ENCODE results near the gene CNBP.
A peak's percentile ranks its signal among the peaks of the same experiment; 100 is the strongest.
"Not testable (repeated sequence)": the region's sequence is repeated elsewhere in the genome, so short reads cannot be mapped to it uniquely, and the experiment has no call there.

CNBP gene

DNA sequence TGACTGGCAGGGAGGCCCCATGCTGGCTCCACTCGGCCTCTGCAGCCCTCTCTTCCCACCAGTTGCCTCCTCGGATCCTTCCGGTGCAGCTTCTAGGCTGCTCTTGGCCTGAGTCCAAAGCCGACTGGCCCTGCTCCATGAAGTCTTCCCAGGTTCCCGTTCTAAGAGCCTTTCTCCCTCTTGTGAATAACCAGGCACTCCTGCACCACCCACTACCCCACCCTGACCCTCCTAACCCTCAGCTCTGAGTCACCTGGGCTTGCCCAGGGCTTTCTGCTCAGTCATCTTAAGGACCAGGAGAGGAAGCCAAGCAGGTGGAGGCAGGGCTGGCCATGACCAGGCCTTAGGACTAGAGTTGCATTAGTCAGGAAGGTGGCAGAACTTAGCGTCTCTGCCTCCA is 28.1 kb upstream of the CNBP start:
- Histone ChIP-seq H3K4me3 (ENCODE audit: low read length in 2 of 2) (peak overlapping the region in 1 of 2 donors; percentile 4), H3K27me3 (ENCODE audit: control insufficient read depth in 2 of 2, insufficient read depth in 2 of 2, low read length in 2 of 2) (no peaks in the 10 kb centered on the region), H3K36me3 (ENCODE audit: control insufficient read depth in 2 of 2, insufficient read depth in 2 of 2, low read length in 2 of 2) (no peaks in the 10 kb centered on the region), H3K4me1 (ENCODE audit: control insufficient read depth in 2 of 2, insufficient read depth in 2 of 2, low read length in 2 of 2) (peaks cover 10% of the 10 kb centered on the region in 2 donors), H3K27ac (ENCODE audit: low read depth in 2 of 2, low read length in 2 of 2) (peak overlapping the region; percentile 56 to 62), H3K9me3 (ENCODE audit: control insufficient read depth in 2 of 2, low read length in 2 of 2) (no peaks in the 10 kb centered on the region), H3K9ac (ENCODE audit: low read depth in 1 of 2, low read length in 2 of 2) (peak overlapping the region in 1 of 2 donors; percentile 6)

DNA sequence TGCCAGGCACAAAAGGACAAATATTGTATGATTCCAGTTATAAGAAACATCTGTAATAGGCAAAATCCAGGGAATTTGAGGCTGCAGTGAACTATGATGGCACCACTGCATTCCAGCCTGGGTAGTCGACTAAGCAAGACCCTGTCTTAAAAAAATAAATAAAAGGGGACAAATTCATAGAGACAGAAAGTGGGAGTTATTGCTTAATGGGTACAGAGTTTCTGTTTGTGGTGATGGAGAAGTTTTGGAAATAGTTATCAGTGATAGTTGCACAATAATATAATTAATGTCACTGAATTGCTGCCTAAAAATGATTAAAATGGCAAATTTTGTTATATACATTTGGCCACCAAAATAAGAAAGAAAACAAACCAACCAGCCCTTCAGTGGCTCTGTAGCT is 27.6 kb upstream of the CNBP start:
- Histone ChIP-seq H3K36me3 (ENCODE audit: control insufficient read depth in 2 of 2, insufficient read depth in 2 of 2, low read length in 2 of 2) (no peaks in the 10 kb centered on the region), H3K4me1 (ENCODE audit: control insufficient read depth in 2 of 2, insufficient read depth in 2 of 2, low read length in 2 of 2) (peaks cover 10% of the 10 kb centered on the region in 2 donors), H3K4me3 (ENCODE audit: low read length in 2 of 2) (peak overlapping the region in 1 of 2 donors; percentile 4), H3K9ac (ENCODE audit: low read depth in 1 of 2, low read length in 2 of 2) (peak overlapping the region in 1 of 2 donors; percentile 6), H3K27ac (ENCODE audit: low read depth in 2 of 2, low read length in 2 of 2) (peak overlapping the region; percentile 56 to 62), H3K9me3 (ENCODE audit: control insufficient read depth in 2 of 2, low read length in 2 of 2) (no peaks in the 10 kb centered on the region), H3K27me3 (ENCODE audit: control insufficient read depth in 2 of 2, insufficient read depth in 2 of 2, low read length in 2 of 2) (no peaks in the 10 kb centered on the region)

DNA sequence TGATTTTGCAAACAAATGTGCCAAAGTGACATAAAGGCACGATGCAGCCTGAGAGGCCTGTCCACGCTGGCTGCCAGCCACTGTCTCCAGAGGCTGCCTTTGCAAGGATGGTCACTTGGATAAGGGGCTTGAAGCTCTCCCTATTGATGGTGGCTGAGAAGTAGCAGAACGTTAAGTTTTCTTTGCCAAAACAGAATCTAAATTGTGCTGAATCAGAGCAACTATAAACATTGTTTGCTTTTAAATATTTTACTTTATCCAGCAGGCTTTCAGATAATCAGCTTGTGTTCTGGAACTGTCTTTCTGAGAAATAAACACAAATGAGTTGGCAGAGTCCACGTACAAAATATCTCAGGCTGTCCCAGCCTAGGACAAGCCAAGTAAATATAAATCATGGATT is 23.8 kb upstream of the CNBP start:
- Histone ChIP-seq H3K27me3 (ENCODE audit: control insufficient read depth in 2 of 2, insufficient read depth in 2 of 2, low read length in 2 of 2) (no peaks in the 10 kb centered on the region), H3K27ac (ENCODE audit: low read depth in 2 of 2, low read length in 2 of 2) (peak overlapping the region in 1 of 2 donors; percentile 24), H3K9ac (ENCODE audit: low read depth in 1 of 2, low read length in 2 of 2) (no peak overlapping the region)

DNA sequence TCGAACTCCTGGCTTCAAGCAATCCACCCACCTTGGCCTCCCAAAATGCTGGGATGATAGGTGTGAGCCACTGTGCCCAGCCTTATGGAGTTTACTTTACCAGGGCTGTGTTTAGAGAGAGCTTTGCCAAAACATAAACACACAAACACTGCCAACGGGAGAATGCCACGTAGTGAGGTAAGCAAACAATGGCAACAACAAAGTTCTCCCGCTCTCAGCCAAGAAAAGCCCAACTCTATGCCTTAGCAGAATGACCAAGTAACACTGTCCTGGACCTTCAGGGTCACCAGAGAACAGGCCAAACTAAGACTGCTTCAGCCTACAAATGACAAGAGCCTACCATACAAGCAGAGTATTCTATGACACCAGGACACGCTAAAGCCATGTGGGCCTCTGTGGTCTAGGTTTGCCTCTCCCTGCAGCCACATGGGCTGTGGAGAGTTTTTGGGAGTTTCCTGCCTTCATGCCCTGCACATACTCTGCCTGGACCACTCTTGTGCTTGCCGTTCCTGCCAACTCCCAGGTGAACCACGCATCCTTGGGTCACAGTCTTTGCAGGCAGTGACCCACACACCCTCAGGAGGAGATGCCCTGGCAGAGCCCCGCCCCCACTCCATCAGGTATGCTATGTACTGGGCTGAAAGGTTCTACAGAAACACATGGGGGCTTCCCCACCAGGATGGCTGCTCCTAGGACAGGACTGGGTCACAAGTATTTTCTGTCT is 21.6 kb upstream of the CNBP start:
- Histone ChIP-seq H3K9me3 (ENCODE audit: control insufficient read depth in 2 of 2, low read length in 2 of 2) (no peaks in the 10 kb centered on the region), H3K4me3 (ENCODE audit: low read length in 2 of 2) (no peak overlapping the region), H3K27ac (ENCODE audit: low read depth in 2 of 2, low read length in 2 of 2) (no peak overlapping the region), H3K27me3 (ENCODE audit: control insufficient read depth in 2 of 2, insufficient read depth in 2 of 2, low read length in 2 of 2) (no peaks in the 10 kb centered on the region), H3K4me1 (ENCODE audit: control insufficient read depth in 2 of 2, insufficient read depth in 2 of 2, low read length in 2 of 2) (peaks cover 0 to 5% of the 10 kb centered on the region in 2 donors), H3K36me3 (ENCODE audit: control insufficient read depth in 2 of 2, insufficient read depth in 2 of 2, low read length in 2 of 2) (no peaks in the 10 kb centered on the region), H3K9ac (ENCODE audit: low read depth in 1 of 2, low read length in 2 of 2) (no peak overlapping the region)

More for the DNA sequence above, 23.8 kb upstream of the CNBP start:
- H3K36me3 ChIP-seq (ENCODE audit: control insufficient read depth in 2 of 2, insufficient read depth in 2 of 2, low read length in 2 of 2) = no peaks in the 10 kb centered on the region
- H3K9me3 ChIP-seq (ENCODE audit: control insufficient read depth in 2 of 2, low read length in 2 of 2) = no peaks in the 10 kb centered on the region
- peaks cover 10% of the 10 kb centered on the region in 2 donors for H3K4me1 ChIP-seq (ENCODE audit: control insufficient read depth in 2 of 2, insufficient read depth in 2 of 2, low read length in 2 of 2)
- H3K4me3 ChIP-seq (ENCODE audit: low read length in 2 of 2) = no peak overlapping the region

DNA sequence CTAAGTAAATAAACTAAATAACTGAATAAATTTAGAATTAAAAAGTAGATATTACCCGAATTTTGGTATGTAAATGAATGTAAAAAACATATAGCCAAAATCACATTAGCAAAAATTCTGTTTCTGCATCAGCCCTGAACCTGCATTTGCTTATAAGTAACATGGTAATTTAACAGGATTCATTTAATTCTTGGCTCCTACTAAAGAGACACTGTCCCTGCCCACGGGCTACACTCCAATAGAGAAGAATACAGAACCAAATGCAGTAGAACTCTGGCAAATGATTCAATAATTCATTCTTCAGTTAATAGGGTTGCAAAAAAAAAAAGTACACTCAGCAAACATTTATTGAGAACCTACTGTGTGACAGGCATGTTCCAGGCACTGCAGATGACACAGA is 20.8 kb upstream of the CNBP start:
- Histone ChIP-seq H3K27me3 (ENCODE audit: control insufficient read depth in 2 of 2, insufficient read depth in 2 of 2, low read length in 2 of 2) (no peaks in the 10 kb centered on the region), H3K27ac (ENCODE audit: low read depth in 2 of 2, low read length in 2 of 2) (no peak overlapping the region), H3K36me3 (ENCODE audit: control insufficient read depth in 2 of 2, insufficient read depth in 2 of 2, low read length in 2 of 2) (no peaks in the 10 kb centered on the region), H3K4me1 (ENCODE audit: control insufficient read depth in 2 of 2, insufficient read depth in 2 of 2, low read length in 2 of 2) (peaks cover 0 to 5% of the 10 kb centered on the region in 2 donors), H3K4me3 (ENCODE audit: low read length in 2 of 2) (no peak overlapping the region), H3K9me3 (ENCODE audit: control insufficient read depth in 2 of 2, low read length in 2 of 2) (no peaks in the 10 kb centered on the region), H3K9ac (ENCODE audit: low read depth in 1 of 2, low read length in 2 of 2) (no peak overlapping the region)

- H3K4me3 ChIP-seq (ENCODE audit: low read length in 2 of 2) = no peak overlapping the region
- no peaks in the 10 kb centered on the region for H3K27me3 ChIP-seq (ENCODE audit: control insufficient read depth in 2 of 2, insufficient read depth in 2 of 2, low read length in 2 of 2)
- H3K9me3 ChIP-seq (ENCODE audit: control insufficient read depth in 2 of 2, low read length in 2 of 2) = no peaks in the 10 kb centered on the region
- H3K27ac ChIP-seq (ENCODE audit: low read depth in 2 of 2, low read length in 2 of 2) = no peak overlapping the region
- H3K9ac ChIP-seq (ENCODE audit: low read depth in 1 of 2, low read length in 2 of 2) = no peak overlapping the region
- no peaks in the 10 kb centered on the region for H3K4me1 ChIP-seq (ENCODE audit: control insufficient read depth in 2 of 2, insufficient read depth in 2 of 2, low read length in 2 of 2)
- H3K36me3 ChIP-seq (ENCODE audit: control insufficient read depth in 2 of 2, insufficient read depth in 2 of 2, low read length in 2 of 2) = no peaks in the 10 kb centered on the region
These were observed 15.7 kb upstream of the CNBP start for GRCh38 chr3:129199366-129199765.

- Histone ChIP-seq H3K4me3 (ENCODE audit: low read length in 2 of 2) (no peak overlapping the region), H3K27ac (ENCODE audit: low read depth in 2 of 2, low read length in 2 of 2) (no peak overlapping the region), H3K9ac (ENCODE audit: low read depth in 1 of 2, low read length in 2 of 2) (no peak overlapping the region), H3K9me3 (ENCODE audit: control insufficient read depth in 2 of 2, low read length in 2 of 2) (no peaks in the 10 kb centered on the region), H3K36me3 (ENCODE audit: control insufficient read depth in 2 of 2, insufficient read depth in 2 of 2, low read length in 2 of 2) (no peaks in the 10 kb centered on the region), H3K4me1 (ENCODE audit: control insufficient read depth in 2 of 2, insufficient read depth in 2 of 2, low read length in 2 of 2) (no peaks in the 10 kb centered on the region), H3K27me3 (ENCODE audit: control insufficient read depth in 2 of 2, insufficient read depth in 2 of 2, low read length in 2 of 2) (no peaks in the 10 kb centered on the region)
These were observed 13.6 kb upstream of the CNBP start for GRCh38 chr3:129197321-129197720.

DNA sequence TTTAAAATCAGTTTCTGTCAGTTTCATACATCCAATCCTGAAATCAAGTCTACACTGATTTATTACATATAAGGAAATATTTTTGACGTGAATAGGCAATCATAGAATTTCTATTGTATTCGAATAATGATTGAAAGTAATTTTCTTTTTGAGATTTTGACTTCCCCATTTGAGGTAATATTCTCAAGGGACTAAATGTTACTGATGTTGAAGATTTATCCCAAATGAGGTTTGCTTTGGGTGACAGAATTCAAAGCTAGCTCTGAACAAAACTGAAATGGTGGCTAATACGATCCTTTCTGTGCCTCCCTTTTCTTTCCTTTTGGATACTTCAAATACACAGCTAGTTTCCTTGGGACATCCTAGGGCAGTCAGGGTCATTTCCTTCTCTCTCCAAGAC is 12.9 kb upstream of the CNBP start:
- Histone ChIP-seq H3K27me3 (ENCODE audit: control insufficient read depth in 2 of 2, insufficient read depth in 2 of 2, low read length in 2 of 2) (no peaks in the 10 kb centered on the region), H3K36me3 (ENCODE audit: control insufficient read depth in 2 of 2, insufficient read depth in 2 of 2, low read length in 2 of 2) (no peaks in the 10 kb centered on the region), H3K4me1 (ENCODE audit: control insufficient read depth in 2 of 2, insufficient read depth in 2 of 2, low read length in 2 of 2) (no peaks in the 10 kb centered on the region), H3K9me3 (ENCODE audit: control insufficient read depth in 2 of 2, low read length in 2 of 2) (no peaks in the 10 kb centered on the region), H3K27ac (ENCODE audit: low read depth in 2 of 2, low read length in 2 of 2) (no peak overlapping the region), H3K4me3 (ENCODE audit: low read length in 2 of 2) (no peak overlapping the region), H3K9ac (ENCODE audit: low read depth in 1 of 2, low read length in 2 of 2) (no peak overlapping the region)

GRCh38 chr3:129195731-129196256 is 12.1 kb upstream of the CNBP start:
- no peak overlapping the region for H3K4me3 ChIP-seq (ENCODE audit: low read length in 2 of 2)
- no peaks in the 10 kb centered on the region for H3K36me3 ChIP-seq (ENCODE audit: control insufficient read depth in 2 of 2, insufficient read depth in 2 of 2, low read length in 2 of 2)
- no peaks in the 10 kb centered on the region for H3K4me1 ChIP-seq (ENCODE audit: control insufficient read depth in 2 of 2, insufficient read depth in 2 of 2, low read length in 2 of 2)
- H3K27me3 ChIP-seq (ENCODE audit: control insufficient read depth in 2 of 2, insufficient read depth in 2 of 2, low read length in 2 of 2) = no peaks in the 10 kb centered on the region
- H3K27ac ChIP-seq (ENCODE audit: low read depth in 2 of 2, low read length in 2 of 2) = peak overlapping the region; percentile 45 to 46
- no peaks in the 10 kb centered on the region for H3K9me3 ChIP-seq (ENCODE audit: control insufficient read depth in 2 of 2, low read length in 2 of 2)
- H3K9ac ChIP-seq (ENCODE audit: low read depth in 1 of 2, low read length in 2 of 2) = peak overlapping the region in 1 of 2 donors; percentile 45

DNA sequence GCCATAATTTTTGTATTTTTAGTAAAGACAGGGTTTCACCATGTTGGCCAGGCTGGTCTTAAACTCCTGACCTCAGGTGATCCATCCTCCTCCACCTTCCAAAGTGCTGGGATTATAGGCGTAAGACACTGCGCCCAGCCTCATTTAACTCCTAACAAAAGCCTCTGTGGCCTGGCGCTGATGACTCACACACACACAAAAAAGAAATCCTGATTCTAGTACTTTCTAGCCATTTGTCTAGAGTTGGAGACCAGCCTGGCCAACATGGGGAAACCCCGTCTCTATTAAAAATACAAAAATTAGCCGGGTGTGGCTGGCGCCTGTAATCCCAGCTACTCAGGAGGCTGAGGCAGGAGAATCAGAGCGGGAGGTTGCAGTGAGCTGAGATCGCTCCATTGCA is 6.1 kb upstream of the CNBP start:
- not testable (repeated sequence) for H3K36me3 ChIP-seq (ENCODE audit: control insufficient read depth in 2 of 2, insufficient read depth in 2 of 2, low read length in 2 of 2); H3K27ac ChIP-seq (ENCODE audit: low read depth in 2 of 2, low read length in 2 of 2); H3K4me1 ChIP-seq (ENCODE audit: control insufficient read depth in 2 of 2, insufficient read depth in 2 of 2, low read length in 2 of 2)

More for the DNA sequence above, 6.1 kb upstream of the CNBP start:
- not testable (repeated sequence) for H3K27me3 ChIP-seq (ENCODE audit: control insufficient read depth in 2 of 2, insufficient read depth in 2 of 2, low read length in 2 of 2); H3K9me3 ChIP-seq (ENCODE audit: control insufficient read depth in 2 of 2, low read length in 2 of 2); H3K4me3 ChIP-seq (ENCODE audit: low read length in 2 of 2); H3K9ac ChIP-seq (ENCODE audit: low read depth in 1 of 2, low read length in 2 of 2)

Measured in mucosa of rectum (tissue), 2 donors.